Esophagus squamous epithelium (tissue), 4 donors: ENCODE results near the gene ABR.

Experiments
- CTCF ChIP-seq, 6 experiments: fragments of 450-650 bp in 4 of 6; fragments of 200-600 bp in 2 of 6; sonication (generic) in 2 of 6; IDR thresholded peaks; one replicate each; pipeline ENCODE4 v1.5.1; 2016 to 2019; ENCODE audit warnings: antibody characterized with exemption in 6 of 6, mild to moderate bottlenecking in 4 of 6, moderate library complexity in 4 of 6
- POLR2A ChIP-seq, 4 donors: fragments of 450-650 bp; IDR thresholded peaks; one replicate each; pipeline ENCODE4 v1.6.1; 2017; ENCODE audit warnings: antibody characterized with exemption in 4 of 4, mild to moderate bottlenecking in 4 of 4, moderate library complexity in 3 of 4

GRCh38 chr17:1047177-1047878 lies 132.5 kb downstream of the ABR start:
- peak in 1 of 6 experiments; percentile 11 for TF ChIP-seq CTCF (IDR thresholded peaks at IDR 0.05)
- TF ChIP-seq POLR2A (IDR thresholded peaks at IDR 0.05) = no peak
